Mononuclear cell (primary cell): ENCODE data around the gene DNER. TPM values are rescaled to one million over a fixed set of nuclear protein-coding genes. Genes with fewer than 3 reads are reported as not detected.
"Not testable (repeated sequence)": the region's sequence is repeated elsewhere in the genome, so short reads cannot be mapped to it uniquely, and the experiment has no call there.

Experiments used
- H3K27me3 ChIP-seq: 2 replicates; pipeline ENCODE4 v1.6.0; 2011; ENCODE audit warnings: low read length, control low read depth; ENCODE audit not compliant: insufficient read depth
- H3K4me1 ChIP-seq: 2 replicates; pipeline ENCODE4 v1.5.1; 2011; ENCODE audit warnings: mild to moderate bottlenecking, low read length, control low read depth; ENCODE audit not compliant: insufficient read depth
- H3K4me3 ChIP-seq: 2 replicates; pipeline ENCODE4 v1.5.1; 2011; ENCODE audit warnings: mild to moderate bottlenecking, low read length, moderate library complexity
- H3K9me3 ChIP-seq: 2 replicates; pipeline ENCODE4 v1.5.1; 2011; ENCODE audit warnings: low read depth, mild to moderate bottlenecking, control low read depth, low read length
- total RNA-seq: library from RNA; depleted of rRNA; stranded (reverse); fragments of >200 nt; gene quantifications from one replicate; pipeline ENCODE4 v1.2.3, GENCODE V29; 2012

The DNER gene
- total RNA-seq, 1 donor, result 0.21 TPM

DNA sequence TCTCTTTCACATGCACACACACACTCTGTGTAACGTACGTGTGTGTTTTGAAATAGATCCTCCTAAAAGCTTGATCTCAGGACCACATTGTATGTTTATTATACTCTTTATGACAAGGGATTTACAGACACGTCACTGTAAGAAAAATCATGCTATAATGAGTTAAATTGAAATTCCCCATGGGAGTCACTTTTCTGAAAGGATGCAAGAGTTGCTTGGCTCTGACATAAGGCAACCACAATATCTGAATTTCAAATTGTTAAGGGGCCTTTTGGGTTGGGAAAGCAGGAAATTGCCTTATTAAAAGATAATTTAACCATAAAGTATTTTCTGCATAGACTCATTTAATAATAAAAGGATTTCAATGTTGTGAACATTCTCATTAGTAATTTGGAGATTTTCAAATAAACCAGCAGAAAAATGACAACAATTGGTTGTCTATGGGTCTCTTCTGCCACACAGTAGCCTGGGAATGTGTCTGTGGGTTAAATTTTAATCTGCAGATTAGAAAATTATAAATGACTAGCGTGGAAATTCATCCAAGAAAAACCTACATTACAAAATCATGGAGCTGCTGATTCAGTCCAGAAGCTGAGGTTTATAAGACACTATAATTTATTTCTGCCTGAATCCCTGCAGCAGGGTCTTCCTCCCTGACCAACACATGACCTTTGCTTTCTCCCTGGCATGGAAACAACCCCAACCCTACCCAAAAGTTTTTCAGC, 367.4 kb downstream of the DNER start:
- Histone ChIP-seq H3K9me3 (no peaks in the 10 kb centered on the region), H3K4me3 (no peak overlapping the region), H3K4me1 (peaks cover 16% of the 10 kb centered on the region), H3K27me3 (no peaks in the 10 kb centered on the region)

DNA sequence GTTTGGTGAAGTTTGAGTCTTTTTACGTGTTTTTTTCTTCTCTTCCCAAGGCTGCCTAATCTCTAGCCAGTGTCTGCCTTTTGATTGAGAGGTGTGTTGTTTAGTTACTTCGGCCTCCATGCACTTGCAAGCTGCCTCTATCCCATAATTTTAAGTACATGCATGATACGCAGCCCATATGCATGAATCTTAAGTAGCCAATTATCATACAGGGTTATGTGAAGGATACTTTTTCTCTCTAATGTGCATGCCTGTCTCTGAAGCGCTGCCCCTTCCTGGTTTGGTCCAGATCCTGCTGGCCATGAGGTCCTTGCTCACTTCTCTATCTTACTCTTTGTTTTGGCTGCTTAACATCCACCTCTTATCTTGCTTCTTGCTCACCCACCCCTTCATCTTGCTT, 369.4 kb downstream of the DNER start:
- Histone ChIP-seq H3K9me3 (no peaks in the 10 kb centered on the region), H3K27me3 (no peaks in the 10 kb centered on the region), H3K4me3 (no peak overlapping the region), H3K4me1 (peaks cover 13% of the 10 kb centered on the region)

DNA sequence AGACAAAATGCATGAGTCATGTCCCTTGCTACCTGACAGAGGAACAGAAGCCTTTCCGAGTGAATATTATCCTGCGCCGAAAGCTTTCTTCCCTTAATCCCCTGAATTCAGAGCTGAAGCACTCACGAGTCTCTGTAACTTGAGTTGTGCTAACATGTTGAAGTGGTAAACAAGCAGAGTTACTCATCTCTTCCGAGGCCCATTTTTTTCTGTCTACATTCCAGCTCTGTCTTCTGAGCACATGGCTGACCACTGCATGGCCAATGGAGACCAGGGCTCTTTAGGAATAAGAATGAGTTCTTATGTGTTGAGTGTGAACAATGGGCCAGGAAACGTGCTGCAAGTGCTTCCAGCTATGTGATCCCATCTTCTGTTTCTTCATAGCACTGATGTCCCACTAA, 370.2 kb downstream of the DNER start:
- H3K27me3 ChIP-seq, result no peaks in the 10 kb centered on the region
- no peak overlapping the region for H3K4me3 ChIP-seq
- H3K9me3 ChIP-seq, result no peaks in the 10 kb centered on the region
- peaks cover 13% of the 10 kb centered on the region for H3K4me1 ChIP-seq

DNA sequence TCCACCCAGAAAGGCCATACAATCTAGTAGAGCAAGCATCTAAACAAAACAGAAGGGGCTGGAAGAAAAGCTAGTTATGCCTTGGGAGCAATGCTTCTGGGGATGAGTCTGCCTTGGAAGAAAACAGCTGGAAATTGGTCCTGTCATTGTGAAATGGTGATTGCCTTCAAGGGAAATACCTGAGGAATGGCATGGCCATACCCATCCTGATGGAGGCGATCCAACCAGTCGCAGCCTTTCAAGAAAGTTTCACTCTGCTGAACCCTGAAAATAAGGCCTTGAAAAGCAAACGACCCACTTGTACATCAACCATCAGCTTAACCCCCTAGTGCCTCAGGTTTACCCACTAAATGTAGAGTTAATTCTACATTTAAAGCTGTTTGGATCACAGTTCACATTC, 370.7 kb downstream of the DNER start:
- Histone ChIP-seq H3K27me3 (no peaks in the 10 kb centered on the region), H3K4me3 (no peak overlapping the region), H3K9me3 (no peaks in the 10 kb centered on the region), H3K4me1 (peaks cover 13% of the 10 kb centered on the region)

DNA sequence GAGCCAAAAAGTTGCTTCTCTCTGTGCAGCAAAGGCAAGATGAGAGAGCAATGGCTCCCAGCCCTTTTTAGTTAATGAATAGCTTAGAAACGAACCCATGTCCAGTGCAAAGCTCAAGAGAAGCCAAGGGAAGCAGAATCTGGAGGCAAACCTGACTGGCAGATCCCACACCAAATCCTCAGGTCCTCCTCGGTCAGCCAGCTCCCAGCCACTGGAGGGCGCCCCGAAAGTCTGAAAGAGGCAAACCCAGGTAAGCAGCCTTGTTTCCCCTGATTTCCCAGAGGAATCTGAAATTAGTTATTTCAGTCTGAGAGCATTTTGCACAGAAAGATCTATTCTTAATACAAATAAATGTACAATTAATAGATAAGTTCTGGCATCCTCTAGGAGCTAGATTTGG, 372.0 kb downstream of the DNER start:
- Histone ChIP-seq H3K27me3 (no peaks in the 10 kb centered on the region), H3K4me3 (no peak overlapping the region), H3K9me3 (no peaks in the 10 kb centered on the region)

DNA sequence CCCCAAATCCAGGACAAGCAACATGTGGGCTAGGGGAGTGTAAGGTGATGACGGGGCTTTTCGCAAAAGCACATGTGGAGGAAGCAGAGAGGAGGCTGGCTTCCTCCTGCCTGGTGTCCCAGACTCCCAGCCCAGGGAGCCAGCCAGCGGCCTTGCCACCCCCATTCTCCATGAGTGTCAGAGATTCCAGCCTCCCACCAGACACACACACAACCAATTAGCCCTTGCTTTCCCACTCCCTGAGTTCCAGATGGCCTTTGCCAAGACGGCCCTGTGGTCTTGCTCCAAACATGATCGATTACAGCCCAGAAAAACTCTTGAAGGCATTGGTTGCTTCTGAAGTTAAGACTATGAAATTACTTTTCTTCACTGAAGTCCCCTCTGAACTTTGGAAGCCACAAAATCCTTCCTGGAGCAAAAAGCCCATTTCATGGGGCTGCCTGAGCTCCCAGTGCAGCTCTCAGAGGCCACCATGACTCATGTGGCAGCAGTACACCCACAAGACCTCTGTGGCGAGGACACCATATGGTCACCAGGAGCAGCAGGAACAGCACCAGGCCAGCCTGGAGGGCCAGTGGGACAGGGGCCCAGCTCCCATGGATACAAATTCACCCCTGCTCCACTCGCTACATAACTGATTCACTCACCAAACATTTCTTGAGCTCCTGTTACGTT, 374.1 kb downstream of the DNER start:
- no peaks in the 10 kb centered on the region for H3K27me3 ChIP-seq
- no peak overlapping the region for H3K4me3 ChIP-seq
- no peaks in the 10 kb centered on the region for H3K9me3 ChIP-seq
- H3K4me1 ChIP-seq, result peaks cover 18% of the 10 kb centered on the region

More for the DNA sequence above, 372.0 kb downstream of the DNER start:
- H3K4me1 ChIP-seq, result peaks cover 13% of the 10 kb centered on the region

DNA sequence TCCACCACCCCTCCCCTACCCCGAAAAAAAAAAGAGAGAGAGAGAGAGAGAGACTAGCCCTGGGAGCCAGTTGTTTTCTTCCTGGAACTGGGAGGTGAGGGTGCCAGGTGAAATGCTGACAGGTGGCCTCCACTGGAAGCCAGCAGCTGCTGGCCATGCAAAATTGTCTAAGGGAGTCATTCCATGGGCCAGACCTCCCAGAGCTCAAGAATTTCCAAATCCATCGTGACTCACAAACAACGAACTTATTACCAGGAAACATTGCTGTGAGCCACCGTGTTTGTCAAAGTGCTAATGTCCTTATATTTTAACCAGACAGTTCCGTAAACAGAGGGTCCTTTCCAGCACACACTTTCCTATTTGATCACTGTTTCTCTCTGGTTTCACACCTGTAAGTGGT, 374.7 kb downstream of the DNER start:
- H3K9me3 ChIP-seq, result no peaks in the 10 kb centered on the region
- no peak overlapping the region for H3K4me3 ChIP-seq
- peaks cover 19% of the 10 kb centered on the region for H3K4me1 ChIP-seq
- no peaks in the 10 kb centered on the region for H3K27me3 ChIP-seq

DNA sequence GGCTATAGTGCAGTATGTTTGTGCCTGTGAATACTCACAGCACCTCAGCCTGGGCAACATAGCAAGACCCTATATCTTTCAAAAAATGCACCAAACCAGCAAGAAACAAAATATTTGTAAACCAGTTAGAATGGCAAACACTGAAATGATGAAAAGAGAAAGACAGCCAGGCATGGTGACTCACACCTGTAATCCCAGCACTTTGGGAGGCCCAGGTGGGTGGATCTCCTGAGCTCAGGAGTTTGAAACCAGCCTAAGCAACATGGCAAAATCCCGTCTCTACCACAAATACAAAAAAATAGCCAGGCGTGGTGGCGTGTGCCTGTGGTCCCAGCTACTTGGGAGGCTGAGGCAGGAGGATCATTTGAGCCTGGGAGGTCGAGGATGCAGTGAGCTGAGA, 375.2 kb downstream of the DNER start:
- not testable (repeated sequence) for H3K9me3 ChIP-seq, H3K4me3 ChIP-seq, H3K27me3 ChIP-seq
- peaks cover 19% of the 10 kb centered on the region for H3K4me1 ChIP-seq

DNA sequence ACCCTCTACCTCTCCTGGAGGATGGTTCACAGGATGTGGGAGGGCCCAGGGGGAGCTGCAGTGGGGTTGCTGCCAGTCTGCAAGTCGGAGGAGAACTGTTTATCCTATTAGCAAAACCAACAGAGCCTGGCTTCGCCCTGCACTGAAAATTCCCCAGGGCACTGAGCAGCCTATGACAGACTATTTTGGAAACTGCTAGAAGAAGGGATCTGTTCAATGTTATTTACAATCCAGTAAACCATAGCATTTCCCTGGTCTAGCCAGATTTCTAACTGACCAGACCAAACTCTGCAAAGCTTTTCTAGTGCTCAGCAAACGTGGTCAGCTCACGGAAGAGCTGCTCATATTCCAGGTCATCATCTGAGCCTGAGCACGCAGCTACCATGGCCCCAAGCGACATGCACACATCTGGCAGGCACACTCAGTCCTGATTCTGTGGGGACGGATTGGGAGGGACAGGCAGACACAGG, 378.4 kb downstream of the DNER start:
- peaks cover 32% of the 10 kb centered on the region for H3K4me1 ChIP-seq
- no peaks in the 10 kb centered on the region for H3K9me3 ChIP-seq
- H3K27me3 ChIP-seq, result no peaks in the 10 kb centered on the region
- no peak overlapping the region for H3K4me3 ChIP-seq

DNA sequence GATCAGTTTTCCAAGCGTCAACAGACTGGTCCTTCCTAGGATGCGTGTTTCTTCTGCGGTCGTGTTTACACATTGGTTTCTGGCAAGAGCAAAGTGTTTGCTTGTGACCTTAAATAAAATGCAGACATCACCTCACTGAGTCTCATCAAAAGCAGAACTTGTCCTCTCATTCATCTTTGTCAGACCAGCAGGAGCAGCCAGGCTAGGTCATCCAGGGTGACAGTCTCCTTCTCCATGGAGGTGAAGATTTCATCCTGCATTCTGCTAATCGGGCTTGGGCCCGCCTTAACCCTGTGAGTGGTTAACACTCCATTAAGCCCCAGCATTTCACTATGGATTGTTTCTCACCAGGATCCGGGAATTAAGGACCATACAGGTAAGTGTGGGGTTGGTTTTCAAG, 379.0 kb downstream of the DNER start:
- Histone ChIP-seq H3K4me1 (peaks cover 37% of the 10 kb centered on the region), H3K4me3 (no peak overlapping the region), H3K9me3 (no peaks in the 10 kb centered on the region), H3K27me3 (no peaks in the 10 kb centered on the region)

DNA sequence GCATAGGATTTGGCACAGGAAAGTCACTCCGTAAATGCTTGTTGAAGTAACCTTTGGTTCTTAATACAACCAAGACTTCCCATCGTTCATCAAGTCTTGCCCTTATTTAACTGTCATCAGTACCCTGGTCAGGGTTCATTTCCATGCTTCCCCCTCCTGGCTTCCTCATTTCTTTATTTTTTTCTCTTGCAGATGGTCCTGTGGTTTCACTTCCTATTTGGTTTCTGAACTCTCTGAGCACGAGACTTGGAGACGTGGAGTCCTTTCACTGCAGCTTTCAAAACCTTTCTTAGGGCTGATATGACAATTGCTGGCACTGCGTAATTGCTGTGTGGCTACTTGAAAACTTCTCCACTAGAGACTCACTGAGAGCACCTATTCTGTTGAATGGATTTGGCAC, 383.4 kb downstream of the DNER start:
- no peak overlapping the region for H3K4me3 ChIP-seq
- peaks cover 42% of the 10 kb centered on the region for H3K4me1 ChIP-seq
- H3K9me3 ChIP-seq, result no peaks in the 10 kb centered on the region
- H3K27me3 ChIP-seq, result peaks cover 2% of the 10 kb centered on the region

DNA sequence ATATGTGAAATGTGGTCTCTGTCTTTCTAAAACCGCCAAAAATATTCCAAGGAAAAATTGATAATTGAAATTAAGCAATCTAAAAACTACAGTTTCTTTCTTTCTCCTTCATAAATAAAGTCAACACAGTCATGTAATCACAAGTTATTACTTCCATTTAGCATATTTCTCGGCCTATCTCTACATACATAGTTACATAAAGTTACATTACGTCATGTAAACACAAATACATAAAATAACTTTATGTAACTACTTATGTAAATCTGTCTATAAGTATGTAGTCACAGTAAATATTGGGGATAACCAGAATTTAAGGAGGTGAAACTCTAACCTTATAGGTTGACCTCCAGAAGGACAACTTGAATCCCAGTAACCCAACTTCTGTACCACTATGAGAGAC, 394.8 kb downstream of the DNER start:
- peaks cover 1% of the 10 kb centered on the region for H3K4me1 ChIP-seq
- H3K4me3 ChIP-seq, result no peak overlapping the region
- H3K27me3 ChIP-seq, result no peaks in the 10 kb centered on the region
- H3K9me3 ChIP-seq, result no peaks in the 10 kb centered on the region

DNA sequence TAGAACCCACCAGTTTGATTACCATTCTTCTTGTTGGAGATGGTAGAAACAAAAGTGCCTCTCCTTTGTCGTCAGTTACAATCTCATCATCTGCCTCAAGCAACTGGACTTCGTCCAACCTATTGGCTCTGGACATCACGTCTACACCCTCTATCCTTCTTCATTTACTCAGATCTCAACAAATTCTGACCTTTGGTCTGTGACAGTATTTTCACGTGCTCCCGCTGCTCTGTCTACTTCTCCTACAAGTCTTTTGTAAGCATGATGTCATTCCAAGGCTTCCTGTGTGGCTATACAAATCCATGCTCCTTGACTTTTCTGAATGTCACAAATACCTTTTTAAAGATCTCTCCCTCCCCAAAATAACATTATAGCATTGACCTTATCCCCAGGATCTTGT, 400.2 kb downstream of the DNER start:
- Histone ChIP-seq H3K4me1 (peaks cover 37% of the 10 kb centered on the region), H3K27me3 (no peaks in the 10 kb centered on the region), H3K4me3 (no peak overlapping the region), H3K9me3 (no peaks in the 10 kb centered on the region)

DNA sequence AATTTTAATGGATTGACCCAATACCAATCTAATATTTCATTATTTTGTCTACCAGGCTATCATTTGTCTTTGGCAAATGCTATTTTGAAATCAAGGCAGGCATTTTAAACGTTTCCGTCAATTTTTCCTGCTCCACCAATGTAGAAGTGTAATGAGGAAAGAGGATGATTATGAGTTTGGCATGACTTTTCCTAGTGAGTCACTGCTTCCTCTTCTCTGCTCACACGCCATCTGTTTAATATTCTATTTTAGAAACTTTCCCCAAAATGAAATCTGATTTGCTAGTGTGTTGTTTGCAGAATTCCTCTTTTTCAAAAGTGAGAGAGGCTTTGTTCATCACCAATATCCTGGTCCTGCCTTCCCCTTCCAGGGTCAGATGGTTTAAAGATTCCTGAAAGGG, 400.8 kb downstream of the DNER start:
- H3K9me3 ChIP-seq, result no peaks in the 10 kb centered on the region
- peaks cover 37% of the 10 kb centered on the region for H3K4me1 ChIP-seq
- no peaks in the 10 kb centered on the region for H3K27me3 ChIP-seq
- H3K4me3 ChIP-seq, result no peak overlapping the region
